ENCODE measurements around the gene PPM1D. TPM values are rescaled to one million over a fixed set of nuclear protein-coding genes. Genes with fewer than 3 reads are reported as not detected.
A peak's percentile ranks its signal among the peaks of the same experiment; 100 is the strongest.
"Not testable (repeated sequence)": the region's sequence is repeated elsewhere in the genome, so short reads cannot be mapped to it uniquely, and the experiment has no call there.

PPM1D gene
- total RNA-seq, 2 donors from 2014 or later, result 13.7 to 17.8 TPM

GRCh38 chr17:60671482-60671881 is 71.5 kb downstream of the PPM1D start:
- Histone ChIP-seq H3K4me3 (no peak overlapping the region), H3K36me3 (no peaks in the 10 kb centered on the region), H3K4me1 (ENCODE audit: control insufficient read depth in 1 of 2, low read depth in 2 of 2) (no peaks in the 10 kb centered on the region), H3K9me3 (no peaks in the 10 kb centered on the region), H3K27me3 (replicated peaks; ENCODE audit: insufficient read depth) (no peaks in the 10 kb centered on the region), H3K27ac (no peak overlapping the region)
- TF ChIP-seq, protein P1, sequence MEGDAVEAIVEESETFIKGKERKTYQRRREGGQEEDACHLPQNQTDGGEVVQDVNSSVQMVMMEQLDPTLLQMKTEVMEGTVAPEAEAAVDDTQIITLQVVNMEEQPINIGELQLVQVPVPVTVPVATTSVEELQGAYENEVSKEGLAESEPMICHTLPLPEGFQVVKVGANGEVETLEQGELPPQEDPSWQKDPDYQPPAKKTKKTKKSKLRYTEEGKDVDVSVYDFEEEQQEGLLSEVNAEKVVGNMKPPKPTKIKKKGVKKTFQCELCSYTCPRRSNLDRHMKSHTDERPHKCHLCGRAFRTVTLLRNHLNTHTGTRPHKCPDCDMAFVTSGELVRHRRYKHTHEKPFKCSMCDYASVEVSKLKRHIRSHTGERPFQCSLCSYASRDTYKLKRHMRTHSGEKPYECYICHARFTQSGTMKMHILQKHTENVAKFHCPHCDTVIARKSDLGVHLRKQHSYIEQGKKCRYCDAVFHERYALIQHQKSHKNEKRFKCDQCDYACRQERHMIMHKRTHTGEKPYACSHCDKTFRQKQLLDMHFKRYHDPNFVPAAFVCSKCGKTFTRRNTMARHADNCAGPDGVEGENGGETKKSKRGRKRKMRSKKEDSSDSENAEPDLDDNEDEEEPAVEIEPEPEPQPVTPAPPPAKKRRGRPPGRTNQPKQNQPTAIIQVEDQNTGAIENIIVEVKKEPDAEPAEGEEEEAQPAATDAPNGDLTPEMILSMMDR (IDR thresholded peaks at IDR 0.05), result no peak
- DNase-seq (ENCODE audit: low spot score), result no peak
- ATAC-seq (ENCODE audit: insufficient number of reproducible peaks, low FRiP score, low read depth), result no peak

DNA sequence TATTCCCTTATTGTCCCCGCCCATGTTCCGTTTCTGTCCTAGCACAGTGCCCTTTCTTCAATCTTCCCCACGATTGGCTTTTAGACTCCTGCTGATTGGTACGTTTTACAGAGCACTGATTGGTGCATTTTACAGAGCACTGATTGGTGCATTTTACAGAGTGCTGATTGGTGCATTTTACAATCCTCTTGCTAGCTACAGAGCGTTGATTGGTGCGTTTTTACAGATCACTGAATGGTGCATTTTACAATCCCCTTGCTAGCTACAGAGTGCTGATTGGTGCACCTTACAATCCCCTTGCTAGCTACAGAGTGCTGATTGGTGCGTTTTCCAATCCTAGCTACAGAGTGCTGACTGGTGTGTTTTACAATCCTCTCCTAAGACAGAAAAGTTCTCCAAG is 74.6 kb downstream of the PPM1D start:
- H3K27me3 ChIP-seq (replicated peaks; ENCODE audit: insufficient read depth); H3K9me3 ChIP-seq; DNase-seq (ENCODE audit: low spot score); H3K27ac ChIP-seq; H3K4me3 ChIP-seq; H3K36me3 ChIP-seq; ATAC-seq (ENCODE audit: insufficient number of reproducible peaks, low FRiP score, low read depth): not testable (repeated sequence)
- peaks cover 6 to 13% of the 10 kb centered on the region in 2 donors for H3K4me1 ChIP-seq (ENCODE audit: control insufficient read depth in 1 of 2, low read depth in 2 of 2)

DNA sequence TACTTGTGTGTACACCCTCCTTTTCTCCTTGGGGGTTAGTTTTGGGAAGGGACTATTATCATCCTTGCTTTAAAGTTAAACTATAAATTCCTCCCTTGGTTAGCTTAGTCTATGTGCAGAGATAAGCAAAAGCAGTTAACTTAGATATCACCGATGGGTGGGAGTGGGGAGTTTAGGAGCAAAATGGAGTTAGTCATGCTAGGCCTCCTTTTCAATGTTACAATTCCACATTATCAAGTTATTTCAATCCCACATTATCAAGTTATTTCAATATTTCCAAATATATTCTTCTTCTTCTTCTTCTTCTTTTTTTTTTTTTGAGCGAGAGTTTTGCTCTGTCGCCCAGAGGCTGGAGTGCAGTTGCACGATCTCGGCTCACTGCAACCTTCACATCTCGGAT is 76.0 kb downstream of the PPM1D start:
- Histone ChIP-seq H3K4me3 (no peak overlapping the region), H3K4me1 (ENCODE audit: control insufficient read depth in 1 of 2, low read depth in 2 of 2) (peaks cover 6 to 13% of the 10 kb centered on the region in 2 donors), H3K9me3 (no peaks in the 10 kb centered on the region), H3K36me3 (peaks cover 3% of the 10 kb centered on the region), H3K27me3 (replicated peaks; ENCODE audit: insufficient read depth) (no peaks in the 10 kb centered on the region), H3K27ac (no peak overlapping the region)
- ATAC-seq (ENCODE audit: insufficient number of reproducible peaks, low FRiP score, low read depth), result no peak
- TF ChIP-seq, protein P1 (IDR thresholded peaks at IDR 0.05), result no peak
- no peak for DNase-seq (ENCODE audit: low spot score)

GRCh38 chr17:60676758-60677307 is 76.8 kb downstream of the PPM1D start:
- no peak for DNase-seq (ENCODE audit: low spot score)
- Histone ChIP-seq H3K4me1 (ENCODE audit: control insufficient read depth in 1 of 2, low read depth in 2 of 2) (peaks cover 6 to 13% of the 10 kb centered on the region in 2 donors), H3K36me3 (peaks cover 3% of the 10 kb centered on the region), H3K4me3 (peak overlapping the region; percentile 93), H3K9me3 (no peaks in the 10 kb centered on the region), H3K27me3 (replicated peaks; ENCODE audit: insufficient read depth) (no peaks in the 10 kb centered on the region), H3K27ac (peak overlapping the region; percentile 29 to 76)
- TF ChIP-seq, protein P1 (IDR thresholded peaks at IDR 0.05), result no peak
- no peak for ATAC-seq (ENCODE audit: insufficient number of reproducible peaks, low FRiP score, low read depth)

GRCh38 chr17:60677308-60678117 is 77.5 kb downstream of the PPM1D start, which contains the start of gene BCAS3:
Gene BCAS3 (plus strand): TSS chr17:60677851.
- peaks cover 3% of the 10 kb centered on the region for H3K36me3 ChIP-seq

More at GRCh38 chr17:60677308-60678117, 77.5 kb downstream of the PPM1D start, which contains the start of gene BCAS3:
- DNase-seq (ENCODE audit: low spot score) (peak; percentile 95), ATAC-seq (ENCODE audit: insufficient number of reproducible peaks, low FRiP score, low read depth) (peak; percentile 97)
- H3K27ac ChIP-seq, result peak within 1 kb of the TSS; percentile 61 to 76
- TF ChIP-seq, protein P1 (IDR thresholded peaks at IDR 0.05), result no peak
- no peaks in the 10 kb centered on the region for H3K9me3 ChIP-seq
- H3K4me1 ChIP-seq (ENCODE audit: control insufficient read depth in 1 of 2, low read depth in 2 of 2), result peaks cover 6 to 13% of the 10 kb centered on the region in 2 donors
- H3K27me3 ChIP-seq (replicated peaks; ENCODE audit: insufficient read depth), result no peaks in the 10 kb centered on the region
- peak within 1 kb of the TSS; percentile 93 for H3K4me3 ChIP-seq

All from thoracic aorta (tissue), 2 donors.